Right cardiac atrium (tissue), 5 donors: ENCODE data around the gene DPEP3. TPM values are rescaled to one million over a fixed set of nuclear protein-coding genes. Genes with fewer than 3 reads are reported as not detected.

Source experiments
- ATAC-seq, 2 donors: fragments of 200-7000 bp; cut with Tn5 transposase; one replicate each; pipeline versions ENCODE4 v1.8.0 to v1.9.1; 2020; ENCODE audit warnings: moderate library complexity in 2 of 2, mild to moderate bottlenecking in 1 of 2
- DNase-seq, 3 donors: peaks; one replicate each; pipeline ENCODE4 v3.0.0-alpha.2; 2020
- H3K27ac ChIP-seq: one replicate; pipeline ENCODE4 v1.5.1; 2013; ENCODE audit warnings: mild to moderate bottlenecking, low read length, control low read depth, moderate library complexity
- H3K27me3 ChIP-seq: one replicate; pipeline ENCODE4 v1.6.1; 2013; ENCODE audit not compliant: control insufficient read depth, insufficient read depth
- H3K4me1 ChIP-seq: one replicate; pipeline ENCODE4 v1.6.1; 2013; ENCODE audit warnings: low read length; ENCODE audit not compliant: control insufficient read depth, insufficient read depth
- H3K4me3 ChIP-seq: one replicate; pipeline ENCODE4 v1.5.1; 2013; ENCODE audit warnings: low read length, control low read depth
- H3K9me3 ChIP-seq: one replicate; pipeline ENCODE4 v1.6.1; 2013; ENCODE audit warnings: low read length; ENCODE audit not compliant: control insufficient read depth
- WGBS: extraction: QIAGEN DNeasy Blood & Tissue Kit; methylation state at CpG from one replicate; pipeline ENCODE4 v1.1.7; 2013; 5-methylcytosine and 5-hydroxymethylcytosine counted together
- intact Hi-C, 4 donors: fragments of 100-400 bp; cut with DNase I; formaldehyde crosslinking; loops; one replicate each; pipeline versions ENCODE4 v1.11.0 to v1.14.0; 2022 to 2023
- polyA plus RNA-seq: library from polyadenylated mRNA; stranded (reverse); fragments of 200-250 nt; gene quantifications from one replicate; pipeline ENCODE4 v1.2.3, GENCODE V29; 2013
- total RNA-seq, 4 donors: library from RNA; stranded (reverse); fragmentation: NEBNext Ultra II Directional; extraction: Animal tissue kit (Norgen Biotek cat#: 25700); gene quantifications; one replicate each; pipeline ENCODE4 v1.2.1, GENCODE V29; 2021
- donor health status: healthy with polysubstance abuse.
- donor health status: DM: no; HTN: yes; CAD: no.
- donor health status: DM: no; HTN: no; CAD: no.
- donor health status: DM: no; HTN: yes; CAD: no; lungs with severe emphysema.
- donor health status: DM: yes; HTN: yes; CAD: no.

Gene DPEP3
- total and polyA plus RNA-seq, 5 donors = not detected

DNA sequence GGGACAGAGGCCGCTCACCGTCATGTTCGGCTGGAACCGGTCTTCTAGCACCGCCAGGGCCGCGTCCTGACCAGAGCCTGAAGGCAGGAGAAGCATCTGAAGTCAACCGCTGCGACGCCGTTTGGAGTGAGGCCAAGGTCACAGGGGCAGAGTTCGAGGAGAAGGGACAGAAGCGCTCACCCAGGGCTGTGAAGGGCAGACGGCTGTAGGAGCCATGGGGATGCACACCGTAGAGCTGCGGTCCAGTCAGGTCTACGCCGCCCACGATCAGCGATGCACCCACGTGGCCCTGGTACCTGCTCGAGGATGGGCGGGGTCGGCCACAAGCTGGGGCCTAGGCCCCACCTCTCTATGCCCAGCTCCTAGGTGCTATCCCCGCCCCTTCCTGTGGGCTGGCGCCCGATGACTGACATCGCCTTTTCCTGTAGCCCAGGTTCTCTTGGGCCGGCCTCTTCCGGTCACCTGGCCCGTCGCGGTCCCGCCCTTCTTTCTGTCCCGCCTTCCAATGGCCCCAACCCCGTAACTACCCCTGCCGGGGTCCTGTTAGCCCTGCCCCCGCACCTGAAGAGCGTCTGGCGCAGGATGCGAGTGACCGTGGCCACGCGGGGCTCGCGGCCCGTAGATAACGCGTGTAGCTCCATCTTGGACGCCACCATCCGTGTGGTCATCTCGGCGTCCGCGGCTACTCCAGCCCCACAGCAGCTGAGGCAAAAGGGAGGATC lies 44.7 kb downstream of the DPEP3 start:
- ATAC-seq (peak; percentile 91 to 94), DNase-seq (peak; percentile 95 to 98 (median 97))
- Histone ChIP-seq H3K4me3 (peak overlapping the region; percentile 43), H3K4me1 (peaks cover 4% of the 10 kb centered on the region), H3K9me3 (no peaks in the 10 kb centered on the region), H3K27ac (peak overlapping the region; percentile 37), H3K27me3 (no peaks in the 10 kb centered on the region)
- WGBS = 3% methylated on average over 55 of the region's 55 CpGs
- intact Hi-C loops = no loop called here

- intact Hi-C loops = no loop called here
- H3K9me3 ChIP-seq = no peaks in the 10 kb centered on the region
- no peaks in the 10 kb centered on the region for H3K27me3 ChIP-seq
- ATAC-seq = peak; percentile 0 to 5
- peaks cover 4% of the 10 kb centered on the region for H3K4me1 ChIP-seq
- peak overlapping the region; percentile 14 for H3K27ac ChIP-seq
- H3K4me3 ChIP-seq = peak overlapping the region; percentile 43
- WGBS = 30% methylated on average over 13 of the region's 13 CpGs
- no peak for DNase-seq
Measured at GRCh38 chr16:67935101-67935401, 45.2 kb downstream of the DPEP3 start.

DNA sequence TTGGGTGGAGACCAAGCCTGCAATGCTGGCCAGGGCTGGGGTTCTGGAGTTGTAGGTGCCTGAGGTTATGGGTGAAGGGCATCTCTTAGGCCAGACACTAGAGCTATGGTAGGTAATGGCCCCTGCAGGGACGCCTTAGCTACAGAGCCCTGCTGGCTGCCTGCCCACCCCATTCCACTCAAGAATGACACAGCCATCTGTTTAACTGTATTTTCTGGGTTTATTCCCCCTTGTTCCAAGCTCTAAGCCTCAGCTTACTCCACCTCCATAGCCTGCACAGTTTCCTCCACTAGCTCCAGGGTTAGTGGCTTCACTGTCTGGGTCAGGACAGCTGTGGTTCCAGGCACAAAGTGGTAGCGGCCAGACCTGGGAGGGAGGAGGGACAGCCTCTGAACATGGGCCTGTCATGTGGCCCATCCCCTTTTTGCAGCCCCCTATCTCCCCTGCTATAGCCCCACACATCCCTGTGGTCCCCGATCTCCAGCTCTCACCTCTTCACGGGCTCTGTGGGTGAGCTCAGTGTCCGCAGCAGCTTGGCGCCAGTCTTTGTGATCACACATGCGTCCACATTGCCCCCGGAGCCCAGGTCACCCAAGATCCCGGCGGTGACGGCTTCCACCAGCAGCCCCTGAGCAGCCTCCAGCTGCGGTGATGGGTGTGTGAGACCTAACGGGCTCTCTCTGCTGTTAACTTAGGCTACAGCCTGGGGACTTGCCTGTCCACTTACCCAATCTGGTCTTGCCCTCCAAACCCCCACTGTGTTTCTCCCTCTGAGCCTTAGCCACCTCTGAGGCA lies 45.8 kb downstream of the DPEP3 start:
- H3K9me3 ChIP-seq = no peaks in the 10 kb centered on the region
- no peaks in the 10 kb centered on the region for H3K27me3 ChIP-seq
- ATAC-seq (peak in 1 of 2 donors; percentile 0), DNase-seq (peak in 2 of 3 donors; percentile 22 to 67)
- peaks cover 4% of the 10 kb centered on the region for H3K4me1 ChIP-seq
- WGBS = 46% methylated on average over 13 of the region's 13 CpGs
- intact Hi-C loops = no loop called here
- H3K27ac ChIP-seq = no peak overlapping the region
- peak overlapping the region; percentile 43 for H3K4me3 ChIP-seq

GRCh38 chr16:67933805-67934204 lies 46.5 kb downstream of the DPEP3 start:
- Histone ChIP-seq H3K9me3 (no peaks in the 10 kb centered on the region), H3K27ac (no peak overlapping the region), H3K4me3 (no peak overlapping the region), H3K27me3 (no peaks in the 10 kb centered on the region), H3K4me1 (peaks cover 4% of the 10 kb centered on the region)
- intact Hi-C loops = no loop called here
- 78% methylated on average over 7 of the region's 7 CpGs for WGBS
- DNase-seq (peak in 1 of 3 donors; percentile 42), ATAC-seq (no peak)

GRCh38 chr16:67932462-67932840 lies 47.8 kb downstream of the DPEP3 start:
- WGBS = 94% methylated on average over 4 of the region's 4 CpGs
- intact Hi-C loops = no loop called here
- DNase-seq (peak in 1 of 3 donors; percentile 44), ATAC-seq (no peak)
- Histone ChIP-seq H3K27ac (no peak overlapping the region), H3K4me1 (peaks cover 4% of the 10 kb centered on the region), H3K27me3 (no peaks in the 10 kb centered on the region), H3K9me3 (no peaks in the 10 kb centered on the region), H3K4me3 (no peak overlapping the region)

- ATAC-seq (no peak), DNase-seq (no peak)
- Histone ChIP-seq H3K4me1 (peaks cover 1% of the 10 kb centered on the region), H3K27ac (no peak within 1 kb of the TSS), H3K4me3 (no peak within 1 kb of the TSS), H3K27me3 (no peaks in the 10 kb centered on the region), H3K9me3 (no peaks in the 10 kb centered on the region)
- 83% methylated on average over 15 of the region's 15 CpGs for WGBS
- intact Hi-C loops = no loop called here
Measured at GRCh38 chr16:67931712-67932461, 48.4 kb downstream of the DPEP3 start, which contains the start of gene CTRL. CTRL (minus strand) TSS chr16:67931862; CDS start chr16:67931852, 10 bp downstream.

- peak in 1 of 3 donors; percentile 58 for DNase-seq
Measured at GRCh38 chr16:67930678-67931211, 49.6 kb downstream of the DPEP3 start.

GRCh38 chr16:67930191-67930590 lies 50.1 kb downstream of the DPEP3 start:
- peaks cover 2% of the 10 kb centered on the region for H3K4me1 ChIP-seq
- ATAC-seq = no peak
- peak in 1 of 3 donors; percentile 58 for DNase-seq
- no peak overlapping the region for H3K4me3 ChIP-seq
- H3K27ac ChIP-seq = no peak overlapping the region
- 89% methylated on average over 14 of the region's 14 CpGs for WGBS
- H3K9me3 ChIP-seq = no peaks in the 10 kb centered on the region
- no peaks in the 10 kb centered on the region for H3K27me3 ChIP-seq
- intact Hi-C loops = no loop called here

More at GRCh38 chr16:67930678-67931211, 49.6 kb downstream of the DPEP3 start:
- no peak overlapping the region for H3K27ac ChIP-seq
- no peaks in the 10 kb centered on the region for H3K4me1 ChIP-seq
- no peak for ATAC-seq
- H3K4me3 ChIP-seq = no peak overlapping the region
- intact Hi-C loops = no loop called here
- no peaks in the 10 kb centered on the region for H3K27me3 ChIP-seq
- no peaks in the 10 kb centered on the region for H3K9me3 ChIP-seq
- 91% methylated on average over 17 of the region's 17 CpGs for WGBS

DNA sequence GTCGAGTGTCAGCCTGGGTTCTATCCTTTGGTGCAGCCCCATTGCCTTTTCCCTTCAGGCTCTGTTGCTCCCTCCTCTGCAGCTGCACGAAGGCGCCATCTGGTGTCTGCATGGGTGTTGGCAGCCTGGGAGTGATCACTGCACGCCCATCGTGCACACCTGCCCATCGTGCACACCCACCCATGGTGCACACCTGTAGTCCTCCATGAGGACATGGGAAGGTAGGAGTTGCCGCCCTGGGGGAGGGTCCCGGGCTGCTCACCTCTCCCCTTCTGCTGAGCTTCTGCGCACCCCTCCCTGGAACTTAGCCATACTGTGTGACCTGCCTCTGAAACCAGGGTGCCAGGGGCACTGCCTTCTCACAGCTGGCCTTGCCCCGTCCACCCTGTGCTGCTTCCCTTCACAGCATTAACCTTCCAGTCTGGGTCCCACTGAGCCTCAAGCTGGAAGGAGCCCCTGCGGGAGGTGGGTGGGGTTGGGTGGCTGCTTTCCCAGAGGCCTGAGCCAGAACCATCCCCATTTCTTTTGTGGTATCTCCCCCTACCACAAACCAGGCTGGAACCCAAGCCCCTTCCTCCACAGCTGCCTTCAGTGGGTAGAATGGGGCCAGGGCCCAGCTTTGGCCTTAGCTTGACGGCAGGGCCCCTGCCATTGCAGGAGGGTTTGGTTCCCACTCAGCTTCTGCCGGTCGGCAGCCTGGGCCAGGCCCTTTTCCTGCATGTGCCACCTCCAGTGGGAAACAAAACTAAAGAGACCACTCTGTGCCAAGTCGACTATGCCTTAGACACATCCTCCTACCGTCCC lies 51.5 kb downstream of the DPEP3 start:
- Histone ChIP-seq H3K27ac (no peak overlapping the region), H3K27me3 (no peaks in the 10 kb centered on the region), H3K9me3 (no peaks in the 10 kb centered on the region), H3K4me1 (peaks cover 3% of the 10 kb centered on the region), H3K4me3 (no peak overlapping the region)
- DNase-seq (peak; percentile 69 to 88 (median 88)), ATAC-seq (peak; percentile 59 to 62)
- intact Hi-C loops = loop anchor here (2.0 to 5.0 kb wide), 4 partner anchors 46 to 111 kb away; partner anchors contain the start of gene NRN1L (in 2 of the 4)
- WGBS = 48% methylated on average over 16 of the region's 16 CpGs

DNA sequence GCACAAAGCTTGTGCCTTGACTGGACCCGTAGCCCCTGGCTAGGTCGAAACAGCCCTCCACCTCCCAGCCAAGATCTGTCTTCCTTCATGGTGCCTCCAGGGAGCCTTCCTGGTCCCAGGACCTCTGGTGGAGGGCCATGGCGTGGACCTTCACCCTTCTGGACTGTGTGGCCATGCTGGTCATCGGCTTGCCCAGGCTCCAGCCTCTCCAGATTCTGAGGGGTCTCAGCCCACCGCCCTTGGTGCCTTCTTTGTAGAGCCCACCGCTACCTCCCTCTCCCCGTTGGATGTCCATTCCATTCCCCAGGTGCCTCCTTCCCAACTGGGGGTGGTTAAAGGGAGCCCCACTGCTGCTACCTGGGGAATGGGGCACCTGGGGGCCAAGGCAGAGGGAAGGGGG lies 52.2 kb downstream of the DPEP3 start:
- no peaks in the 10 kb centered on the region for H3K9me3 ChIP-seq
- peaks cover 8% of the 10 kb centered on the region for H3K4me1 ChIP-seq
- no peaks in the 10 kb centered on the region for H3K27me3 ChIP-seq
- no peak overlapping the region for H3K27ac ChIP-seq
- intact Hi-C loops = loop anchor here (2.0 to 5.0 kb wide), 4 partner anchors 45 to 111 kb away; partner anchors contain the start of gene NRN1L (in 2 of the 4)
- no peak for DNase-seq
- no peak overlapping the region for H3K4me3 ChIP-seq
- WGBS = 77% methylated on average over 7 of the region's 7 CpGs
- no peak for ATAC-seq
